Measurements from ENCODE around the gene ARHGAP26. TPM values are rescaled to one million over a fixed set of nuclear protein-coding genes. Genes with fewer than 3 reads are reported as not detected.

The ARHGAP26 gene
- total RNA-seq, 4 donors from 2014 or later = 22.3 to 40.7 (median 28.2) TPM

DNA sequence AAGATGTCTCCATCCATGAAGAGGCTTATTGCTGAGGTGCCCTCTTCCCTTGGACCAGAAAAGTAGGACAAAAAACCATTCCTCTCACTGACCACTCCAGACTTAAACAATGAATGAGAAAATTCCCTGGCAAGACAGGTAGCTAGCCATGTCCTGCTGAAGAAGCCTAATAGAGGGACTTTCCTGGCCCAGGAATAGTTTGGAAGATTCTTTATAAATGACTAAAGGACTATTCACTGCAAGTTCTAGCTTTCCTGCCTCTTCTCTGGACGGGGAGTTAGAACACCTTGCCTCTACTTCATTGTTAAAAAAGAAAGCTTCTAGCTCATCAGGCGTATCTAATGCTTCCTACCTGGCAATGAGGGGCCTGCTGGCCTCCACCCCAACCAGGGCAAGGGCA is 479.7 kb downstream of the ARHGAP26 start:
- intact Hi-C loops (cut with DNase I) = no loop called here
- Histone ChIP-seq H3K9me3 (no peaks in the 10 kb centered on the region), H3K36me3 (no peaks in the 10 kb centered on the region), H3K4me3 (no peak overlapping the region), H3K27me3 (no peaks in the 10 kb centered on the region), H3K27ac (replicated peaks in 1 of 4) (no peak overlapping the region), H3K4me1 (peaks cover 0 to 20% (median 7%) of the 10 kb centered on the region in 4 donors)
- WGBS = 77% methylated on average over 2 of the region's 2 CpGs
- TF ChIP-seq, protein P1, sequence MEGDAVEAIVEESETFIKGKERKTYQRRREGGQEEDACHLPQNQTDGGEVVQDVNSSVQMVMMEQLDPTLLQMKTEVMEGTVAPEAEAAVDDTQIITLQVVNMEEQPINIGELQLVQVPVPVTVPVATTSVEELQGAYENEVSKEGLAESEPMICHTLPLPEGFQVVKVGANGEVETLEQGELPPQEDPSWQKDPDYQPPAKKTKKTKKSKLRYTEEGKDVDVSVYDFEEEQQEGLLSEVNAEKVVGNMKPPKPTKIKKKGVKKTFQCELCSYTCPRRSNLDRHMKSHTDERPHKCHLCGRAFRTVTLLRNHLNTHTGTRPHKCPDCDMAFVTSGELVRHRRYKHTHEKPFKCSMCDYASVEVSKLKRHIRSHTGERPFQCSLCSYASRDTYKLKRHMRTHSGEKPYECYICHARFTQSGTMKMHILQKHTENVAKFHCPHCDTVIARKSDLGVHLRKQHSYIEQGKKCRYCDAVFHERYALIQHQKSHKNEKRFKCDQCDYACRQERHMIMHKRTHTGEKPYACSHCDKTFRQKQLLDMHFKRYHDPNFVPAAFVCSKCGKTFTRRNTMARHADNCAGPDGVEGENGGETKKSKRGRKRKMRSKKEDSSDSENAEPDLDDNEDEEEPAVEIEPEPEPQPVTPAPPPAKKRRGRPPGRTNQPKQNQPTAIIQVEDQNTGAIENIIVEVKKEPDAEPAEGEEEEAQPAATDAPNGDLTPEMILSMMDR (IDR thresholded peaks at IDR 0.05) = no peak
- TF ChIP-seq POLR2A (IDR thresholded peaks at IDR 0.05; ENCODE audit: low read depth) = no peak
- no peak for TF ChIP-seq POLR2AphosphoS5 (IDR thresholded peaks at IDR 0.05)
- no peak for TF ChIP-seq EP300 (IDR thresholded peaks at IDR 0.05)
- no peak for DNase-seq (ENCODE audit: extremely low spot score)

DNA sequence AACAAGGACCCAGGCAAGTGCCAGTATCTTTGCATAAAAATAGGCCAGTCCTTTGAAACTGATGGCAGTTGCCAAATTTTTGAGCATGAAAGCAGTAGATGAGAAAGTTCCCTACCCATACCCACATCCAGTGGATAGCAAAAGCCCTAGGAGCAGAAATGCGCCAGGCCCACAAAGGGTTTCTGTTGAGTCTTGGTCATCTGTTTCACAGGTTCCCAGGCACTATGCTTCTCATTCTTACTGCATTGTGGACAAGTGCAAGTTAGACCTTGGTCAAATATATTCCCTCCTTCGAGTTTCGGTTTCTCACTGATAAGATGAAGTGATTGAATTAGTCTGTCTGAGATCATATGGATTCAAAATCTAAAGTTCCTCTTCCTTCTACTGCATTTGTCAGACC is 481.0 kb downstream of the ARHGAP26 start:
- Histone ChIP-seq H3K4me1 (peaks cover 0 to 11% (median 3%) of the 10 kb centered on the region in 4 donors), H3K9me3 (no peaks in the 10 kb centered on the region), H3K36me3 (no peaks in the 10 kb centered on the region), H3K4me3 (no peak overlapping the region), H3K27me3 (no peaks in the 10 kb centered on the region), H3K27ac (replicated peaks in 1 of 4) (no peak overlapping the region)
- no peak for DNase-seq (ENCODE audit: extremely low spot score)
- WGBS = 96% methylated on average over 3 of the region's 3 CpGs
- intact Hi-C loops (cut with DNase I) = no loop called here
- TF ChIP-seq POLR2A (IDR thresholded peaks at IDR 0.05; ENCODE audit: low read depth) (no peak), EP300 (IDR thresholded peaks at IDR 0.05) (no peak), POLR2AphosphoS5 (IDR thresholded peaks at IDR 0.05) (no peak)
- TF ChIP-seq, protein P1 (IDR thresholded peaks at IDR 0.05) = no peak

DNA sequence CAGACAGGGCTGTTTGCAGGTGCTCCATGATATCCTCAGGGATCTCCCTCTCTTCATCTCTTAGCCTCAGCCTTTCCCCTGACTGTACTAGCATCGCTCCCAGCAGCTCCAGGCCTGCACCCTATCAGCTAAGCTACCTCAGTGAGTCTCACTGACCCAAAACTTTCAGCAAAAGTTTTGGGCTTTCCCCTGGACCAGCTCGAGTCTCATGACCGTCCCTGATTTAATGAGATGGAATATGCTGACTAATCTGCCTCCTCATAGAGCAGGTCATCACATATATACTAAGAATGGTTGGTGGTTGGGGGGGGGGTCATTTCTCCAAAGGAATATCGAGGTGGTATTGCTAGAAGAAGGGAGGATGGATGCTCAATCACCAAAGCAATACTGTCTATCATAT is 481.8 kb downstream of the ARHGAP26 start:
- WGBS = 96% methylated on average over 4 of the region's 4 CpGs
- Histone ChIP-seq H3K36me3 (no peaks in the 10 kb centered on the region), H3K27ac (replicated peaks in 1 of 4) (no peak overlapping the region), H3K4me3 (no peak overlapping the region), H3K27me3 (no peaks in the 10 kb centered on the region), H3K9me3 (no peaks in the 10 kb centered on the region), H3K4me1 (peaks cover 0 to 8% (median 3%) of the 10 kb centered on the region in 4 donors)
- intact Hi-C loops (cut with DNase I) = no loop called here
- DNase-seq (ENCODE audit: extremely low spot score) = no peak
- TF ChIP-seq POLR2A (IDR thresholded peaks at IDR 0.05; ENCODE audit: low read depth) = no peak
- no peak for TF ChIP-seq EP300 (IDR thresholded peaks at IDR 0.05)
- TF ChIP-seq POLR2AphosphoS5 (IDR thresholded peaks at IDR 0.05) = no peak
- TF ChIP-seq, protein P1 (IDR thresholded peaks at IDR 0.05) = no peak

DNA sequence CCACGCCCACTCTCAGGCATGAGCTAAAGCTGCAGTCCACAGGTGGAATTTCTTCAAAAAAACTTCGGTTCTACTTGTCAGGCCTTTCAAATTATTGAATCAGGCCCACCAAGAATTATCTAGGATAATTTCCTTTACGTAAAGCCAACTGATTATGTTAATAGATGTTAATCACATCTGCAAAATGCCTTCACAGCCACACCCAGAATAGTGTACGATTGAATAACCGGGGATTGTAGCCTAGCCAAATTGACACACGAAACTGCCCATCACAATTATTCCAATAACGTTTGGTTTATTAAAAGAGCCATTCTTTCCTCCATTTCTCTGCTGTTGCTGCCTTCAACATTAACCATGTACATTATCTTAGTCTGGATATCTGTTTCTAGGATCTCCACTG is 484.6 kb downstream of the ARHGAP26 start:
- Histone ChIP-seq H3K27ac (replicated peaks in 1 of 4) (no peak overlapping the region), H3K36me3 (no peaks in the 10 kb centered on the region), H3K9me3 (no peaks in the 10 kb centered on the region), H3K27me3 (no peaks in the 10 kb centered on the region), H3K4me3 (no peak overlapping the region), H3K4me1 (no peaks in the 10 kb centered on the region)
- no peak for TF ChIP-seq POLR2AphosphoS5 (IDR thresholded peaks at IDR 0.05)
- no peak for TF ChIP-seq POLR2A (IDR thresholded peaks at IDR 0.05; ENCODE audit: low read depth)
- no peak for TF ChIP-seq EP300 (IDR thresholded peaks at IDR 0.05)
- TF ChIP-seq, protein P1 (IDR thresholded peaks at IDR 0.05) = no peak
- DNase-seq (ENCODE audit: extremely low spot score) = no peak
- intact Hi-C loops (cut with DNase I) = no loop called here
- WGBS = 89% methylated on average over 7 of the region's 7 CpGs

DNA sequence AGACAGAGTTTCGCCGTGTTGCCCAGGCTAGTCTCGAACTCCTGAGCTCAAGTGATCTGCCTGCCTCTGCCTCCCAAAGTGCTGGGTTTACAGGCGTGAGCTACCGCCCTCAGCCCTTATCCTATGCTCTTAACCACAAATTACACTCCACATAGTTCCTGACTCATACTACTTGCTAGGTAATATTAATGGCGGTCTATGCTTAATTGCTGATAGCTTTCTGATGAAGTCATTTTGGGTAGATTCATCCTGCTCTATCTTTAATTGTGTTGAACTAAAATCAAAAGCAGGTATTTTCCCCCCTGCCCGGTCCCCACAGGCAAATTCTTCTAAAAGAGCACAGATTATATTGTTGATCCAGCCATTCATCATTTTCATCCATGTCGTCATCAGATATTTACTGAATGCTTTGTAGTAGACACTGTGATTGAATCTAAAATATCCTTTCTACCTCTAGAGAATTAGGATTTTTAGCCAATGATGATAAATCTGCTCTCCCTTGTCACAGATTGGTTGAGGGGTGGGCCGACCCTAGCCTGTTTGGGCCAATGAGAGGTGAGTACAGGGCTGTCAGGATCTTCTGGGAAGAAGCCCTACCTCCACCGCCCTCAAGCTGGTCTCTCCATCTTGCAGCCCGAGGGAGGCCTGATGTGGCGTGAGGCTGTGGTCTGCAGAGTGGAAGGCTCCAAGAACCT is 488.5 kb downstream of the ARHGAP26 start:
- no peaks in the 10 kb centered on the region for H3K27me3 ChIP-seq
- no peaks in the 10 kb centered on the region for H3K9me3 ChIP-seq
- WGBS = 95% methylated on average over 12 of the region's 12 CpGs
- no peak overlapping the region for H3K27ac ChIP-seq (replicated peaks in 1 of 4)
- TF ChIP-seq POLR2AphosphoS5 (IDR thresholded peaks at IDR 0.05) (no peak), EP300 (IDR thresholded peaks at IDR 0.05) (no peak), POLR2A (IDR thresholded peaks at IDR 0.05; ENCODE audit: low read depth) (no peak)
- TF ChIP-seq, protein P1 (IDR thresholded peaks at IDR 0.05) = no peak
- DNase-seq (ENCODE audit: extremely low spot score) = no peak
- H3K4me3 ChIP-seq = no peak overlapping the region
- intact Hi-C loops (cut with DNase I) = no loop called here
- no peaks in the 10 kb centered on the region for H3K4me1 ChIP-seq
- H3K36me3 ChIP-seq = no peaks in the 10 kb centered on the region
